Amygdala (tissue), 56 donors: ENCODE data around the gene FILIP1.

Experiments used
- DNase-seq, 56 donors: peaks; one replicate each; lab custom pipeline; 2025; lab: John Stamatoyannopoulos, UW

Gene FILIP1

DNA sequence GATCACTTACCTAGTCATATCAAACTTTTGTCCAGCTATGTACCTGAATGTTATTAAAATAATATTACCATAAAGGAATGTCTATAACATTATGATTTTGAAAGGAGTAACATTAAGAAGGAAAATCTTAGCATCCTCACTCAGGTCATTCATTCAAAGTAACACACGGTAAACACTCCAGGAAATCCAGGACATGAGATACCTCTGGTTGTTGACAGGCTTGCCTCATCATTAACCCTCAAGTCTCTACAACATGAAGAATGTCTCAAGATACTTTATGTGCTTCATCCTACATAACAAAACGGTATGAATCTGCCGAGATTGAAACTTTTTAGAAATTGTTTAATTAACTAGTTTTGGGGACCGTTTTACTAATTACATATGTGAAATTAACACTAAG, 690 bp upstream of the FILIP1 start:
- no peak for DNase-seq

DNA sequence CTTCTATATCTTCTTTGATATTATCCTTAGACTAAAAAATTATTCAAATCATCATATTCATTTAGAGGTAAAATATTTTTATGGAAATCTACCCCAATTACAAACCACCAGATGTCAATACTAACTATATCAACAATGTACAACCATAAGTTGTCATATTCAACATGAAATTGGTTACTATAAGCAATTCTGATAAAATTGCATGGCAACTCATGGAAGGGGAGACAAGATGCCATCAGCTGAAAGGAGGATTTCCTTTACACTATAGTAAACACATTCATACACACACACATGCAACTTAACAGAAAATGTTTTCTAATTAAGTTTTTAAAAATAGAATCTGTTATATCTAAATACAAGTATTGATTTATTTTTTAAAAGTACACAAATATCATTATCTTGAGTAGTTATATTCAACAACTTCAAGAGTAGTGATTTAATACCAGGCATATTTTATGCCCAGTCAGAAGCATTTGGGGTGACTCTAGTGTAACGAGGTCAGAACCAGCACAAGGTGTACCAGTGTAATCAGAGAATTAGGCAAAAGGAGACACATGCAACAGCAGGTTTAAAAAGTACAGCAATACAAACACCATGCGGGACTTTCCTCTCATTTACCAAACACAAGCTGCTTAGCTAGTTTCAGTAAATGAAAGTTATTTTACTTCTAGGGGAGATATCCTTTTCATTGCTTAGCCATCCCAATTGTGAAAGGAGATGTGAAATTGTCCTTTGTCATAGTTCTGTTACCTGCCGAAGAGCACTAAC, 1.0 kb downstream of the FILIP1 start:
- no peak for DNase-seq

DNA sequence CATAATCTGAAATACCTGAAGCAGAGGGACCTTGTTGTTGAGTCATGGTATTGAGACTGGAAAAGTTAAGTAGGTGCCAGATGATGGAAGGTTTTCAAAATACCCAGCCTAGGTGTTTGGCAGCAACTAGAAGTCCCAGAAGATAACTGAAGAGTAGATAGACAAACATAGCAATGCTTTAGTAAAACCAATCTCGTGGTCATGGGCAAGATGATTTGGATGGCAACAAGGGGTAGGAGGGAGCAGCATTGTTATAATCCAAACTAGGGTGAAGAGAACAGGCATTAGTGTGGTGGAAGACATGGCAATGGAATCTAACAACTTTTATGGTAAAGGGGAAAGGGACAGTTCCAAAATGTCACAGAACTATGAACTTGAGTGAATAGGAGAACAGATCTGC, 2.3 kb downstream of the FILIP1 start:
- no peak for DNase-seq

DNA sequence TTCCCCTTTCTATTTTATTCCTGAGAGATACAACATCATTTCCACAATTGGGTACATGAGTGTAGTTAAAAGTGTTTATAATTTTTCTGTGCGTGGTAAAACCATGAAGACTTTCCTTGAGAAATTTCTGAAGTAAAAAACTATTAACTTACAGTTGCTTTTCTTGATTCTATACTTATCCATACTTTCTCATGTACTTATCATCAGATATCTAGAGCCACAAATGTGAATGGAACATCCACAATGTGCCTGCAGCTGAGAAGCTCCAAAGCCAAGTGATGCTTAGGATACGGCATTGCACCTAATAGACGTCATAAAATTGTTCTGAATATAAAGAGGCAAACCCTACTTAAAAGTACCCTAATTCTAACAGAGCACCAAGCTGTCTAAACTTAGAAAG, 2.9 kb downstream of the FILIP1 start:
- no peak for DNase-seq

DNA sequence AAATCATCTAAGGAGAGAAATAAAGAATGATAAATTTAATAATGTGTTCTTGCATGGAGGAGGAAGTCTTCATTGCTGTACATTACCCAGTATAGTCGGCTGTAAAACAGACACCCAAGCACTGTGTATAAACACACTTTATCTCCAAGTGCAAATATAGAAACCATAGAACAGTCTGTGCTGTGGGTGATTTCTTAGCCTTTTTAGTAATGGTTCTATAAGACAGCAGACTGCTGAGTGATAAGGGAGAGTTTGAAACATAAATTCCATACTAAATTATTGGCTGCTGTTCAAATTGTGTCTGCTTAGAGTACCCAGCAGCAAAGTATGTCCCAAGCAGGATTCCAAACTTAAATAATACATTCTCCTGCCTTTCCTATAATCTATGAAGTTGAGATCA, 4.6 kb downstream of the FILIP1 start:
- DNase-seq, result no peak

DNA sequence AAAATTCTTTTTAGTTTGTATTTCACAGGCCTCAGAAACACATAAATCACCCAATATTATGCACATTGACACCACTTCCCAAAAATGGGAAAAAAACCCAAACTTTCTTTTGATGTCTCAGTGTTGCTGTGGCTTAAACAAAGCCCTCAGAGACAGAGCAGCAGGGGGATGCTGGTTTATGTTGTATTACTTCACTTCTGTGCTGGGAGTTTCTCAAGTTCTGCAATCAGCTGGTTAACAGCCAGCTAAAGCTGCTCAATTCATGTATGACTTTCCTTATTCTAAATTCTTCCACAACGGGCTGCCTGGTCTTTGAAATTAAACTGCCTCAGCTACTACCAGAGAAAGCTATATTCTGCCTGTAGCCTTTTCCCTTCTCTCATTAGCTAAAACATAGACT, 5.6 kb downstream of the FILIP1 start:
- DNase-seq, result no peak

DNA sequence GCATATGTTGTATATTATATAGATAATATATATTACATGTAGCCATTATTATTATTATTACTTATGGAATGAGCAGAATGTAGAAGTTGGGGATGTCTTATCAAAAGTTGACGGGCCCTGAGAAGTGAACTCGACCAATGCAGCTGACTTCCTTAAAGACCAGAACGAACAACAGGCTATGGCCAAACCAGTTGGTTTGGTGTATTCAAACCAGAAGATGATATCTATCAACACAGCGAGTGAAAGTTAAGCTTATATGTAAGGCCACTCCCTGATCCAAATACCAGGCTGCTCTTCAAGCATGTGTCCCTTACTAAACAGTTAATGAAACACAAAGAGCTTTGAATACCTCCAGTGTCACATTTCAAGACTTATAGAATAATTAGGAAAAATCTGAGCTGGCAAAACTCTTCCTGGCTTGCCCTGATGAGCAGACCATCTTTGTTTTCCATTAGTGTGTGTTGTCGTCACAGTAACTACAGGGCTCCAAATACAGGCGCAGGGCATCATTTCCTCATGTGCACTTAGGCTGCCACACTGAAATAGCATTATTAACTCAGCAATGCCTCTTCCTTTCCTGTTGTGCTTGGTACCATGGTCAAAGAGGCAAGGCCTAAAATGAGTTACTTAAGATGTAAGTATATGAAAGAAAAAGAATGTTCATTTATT, 6.6 kb downstream of the FILIP1 start:
- no peak for DNase-seq

DNA sequence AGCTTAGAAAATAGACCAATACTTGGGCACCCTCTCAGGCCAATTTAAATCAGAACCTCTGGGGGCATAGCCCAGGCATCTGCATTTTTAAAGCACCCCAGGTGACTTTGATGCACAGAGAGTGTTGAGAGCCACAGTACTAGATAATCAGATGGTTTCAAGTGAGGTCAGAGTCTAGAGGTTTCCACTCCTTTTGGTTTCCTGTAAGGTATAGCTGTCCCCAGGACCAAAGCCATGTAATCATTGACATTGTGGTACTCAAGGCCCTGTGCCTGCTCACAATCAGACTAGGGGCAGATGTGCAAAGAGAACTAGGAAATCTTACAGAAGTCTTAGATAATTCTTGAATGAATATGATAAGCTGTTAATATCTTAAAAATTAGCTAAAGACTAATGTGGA, 9.1 kb downstream of the FILIP1 start:
- DNase-seq, result no peak

DNA sequence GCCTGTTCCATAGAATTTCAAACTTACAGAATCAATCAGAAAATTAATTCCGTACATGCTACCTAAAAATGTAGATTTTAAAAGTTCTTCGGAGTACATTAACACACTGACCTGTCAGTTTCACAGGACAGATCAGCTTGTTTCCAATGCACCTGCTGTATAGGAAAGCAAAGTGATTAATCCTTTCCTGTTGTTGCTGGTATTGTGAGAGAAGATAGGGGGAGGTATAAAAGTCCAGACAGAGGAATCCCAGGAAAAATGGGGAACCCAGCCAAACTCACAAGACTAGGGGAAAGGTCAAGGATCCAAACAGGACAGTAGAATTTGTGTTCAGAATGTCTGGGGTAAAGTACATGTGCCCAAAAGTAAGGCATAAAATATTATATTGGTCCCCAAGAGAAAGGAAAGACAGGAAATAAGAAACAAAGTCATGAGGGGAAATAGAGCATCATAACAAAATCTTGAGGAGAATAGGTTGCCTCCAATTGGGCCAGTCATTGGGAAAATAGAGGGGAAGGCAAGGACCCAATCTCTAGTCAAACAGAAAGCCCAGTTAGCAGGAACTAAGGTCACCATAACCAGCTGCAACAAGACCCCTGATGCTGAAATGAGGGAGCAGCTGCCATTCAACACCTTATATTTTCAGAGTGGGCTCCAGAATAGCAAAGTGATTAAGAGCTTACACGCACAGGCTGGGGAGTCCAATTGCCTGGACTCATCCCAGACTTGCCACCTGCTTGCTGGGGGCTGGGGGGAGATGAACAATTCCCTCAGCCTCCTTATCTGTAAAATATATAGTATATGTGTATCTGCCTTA, 10.3 kb downstream of the FILIP1 start:
- no peak for DNase-seq

DNA sequence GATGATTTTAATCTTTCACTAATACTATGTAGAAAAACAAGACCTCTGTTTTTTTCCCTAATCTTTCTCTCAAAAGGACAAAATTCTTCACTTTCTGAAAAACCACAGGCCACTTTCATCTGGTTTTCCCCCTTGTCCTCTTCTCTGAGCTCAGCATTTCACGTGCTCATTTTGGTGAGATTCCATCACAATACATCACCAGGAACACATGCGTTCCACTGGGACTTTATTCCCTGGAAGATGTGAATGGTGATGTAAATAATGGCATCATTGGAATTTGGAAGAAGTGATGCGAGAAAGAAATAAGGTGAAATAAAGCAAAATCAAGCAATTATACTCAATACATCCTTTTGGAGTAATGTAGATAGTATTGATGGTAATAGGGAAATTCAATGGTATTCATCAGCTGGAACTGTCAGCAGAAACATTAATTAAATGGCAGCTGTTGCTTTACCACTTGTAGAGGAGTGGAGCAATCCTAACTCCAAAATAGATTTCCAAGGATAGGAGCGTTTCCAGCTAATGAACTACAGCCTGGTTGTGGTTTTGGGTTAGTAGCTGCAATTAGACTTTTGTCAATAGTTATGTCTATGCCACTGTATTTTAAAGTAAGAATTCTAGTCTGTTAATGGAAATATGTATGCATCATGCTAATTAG, 11.5 kb downstream of the FILIP1 start:
- no peak for DNase-seq

DNA sequence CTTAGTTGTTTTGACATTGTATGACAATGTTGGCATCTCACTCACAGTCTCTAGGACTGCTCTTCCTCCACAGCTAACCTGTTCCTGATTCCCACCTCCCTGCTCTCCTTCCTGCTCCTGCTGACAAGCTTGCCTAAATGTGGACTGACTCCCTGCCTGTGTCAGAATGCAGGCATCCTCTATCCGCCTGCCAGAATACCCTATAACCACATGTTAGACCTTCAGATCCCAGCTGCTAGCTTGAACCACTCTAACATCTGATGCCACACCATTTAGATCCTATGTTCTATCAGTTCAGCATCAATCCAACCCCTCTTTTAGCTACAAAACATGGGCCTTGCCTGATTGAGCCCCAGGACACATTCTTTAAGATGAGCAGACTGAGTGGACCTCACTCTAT, 12.2 kb downstream of the FILIP1 start:
- no peak for DNase-seq

DNA sequence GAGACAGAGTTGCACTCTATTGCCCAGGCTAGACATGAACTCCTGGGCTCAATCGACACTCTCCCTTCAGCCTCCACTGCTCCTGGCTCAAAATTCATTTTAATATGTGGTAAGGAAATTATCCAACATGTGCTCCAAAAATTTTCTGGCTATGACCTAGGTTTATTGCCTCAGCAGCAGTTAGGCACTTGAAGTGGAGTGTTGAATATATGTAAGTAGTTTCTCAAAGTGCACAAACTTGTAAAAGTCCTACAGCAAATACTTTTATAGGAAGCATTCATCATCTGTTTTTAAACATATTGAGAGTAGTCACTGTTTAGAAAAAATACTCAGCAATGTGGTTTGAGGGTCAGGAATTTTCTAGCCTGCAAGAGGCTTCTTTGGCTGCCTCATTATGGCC, 13.2 kb downstream of the FILIP1 start:
- DNase-seq, result no peak

DNA sequence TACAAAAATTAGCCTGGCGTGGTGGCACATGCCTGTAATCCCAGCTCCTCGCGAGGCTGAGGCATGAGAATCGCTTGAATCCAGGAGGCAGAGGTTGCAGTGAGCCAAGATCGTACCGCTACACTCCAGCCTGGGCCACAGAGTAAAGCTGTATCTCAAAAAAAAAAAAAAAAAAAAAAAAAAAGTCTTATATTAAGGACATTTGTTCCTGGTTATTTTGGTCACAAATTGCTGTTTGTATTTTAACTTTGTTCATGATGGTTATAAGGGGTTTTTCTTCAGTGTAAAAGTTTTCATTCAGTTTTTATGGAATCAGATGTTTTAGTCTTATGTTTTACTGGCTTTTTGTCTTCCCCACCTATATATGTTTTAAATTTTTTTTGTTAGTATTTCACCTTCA, 13.9 kb downstream of the FILIP1 start:
- DNase-seq, result no peak

DNA sequence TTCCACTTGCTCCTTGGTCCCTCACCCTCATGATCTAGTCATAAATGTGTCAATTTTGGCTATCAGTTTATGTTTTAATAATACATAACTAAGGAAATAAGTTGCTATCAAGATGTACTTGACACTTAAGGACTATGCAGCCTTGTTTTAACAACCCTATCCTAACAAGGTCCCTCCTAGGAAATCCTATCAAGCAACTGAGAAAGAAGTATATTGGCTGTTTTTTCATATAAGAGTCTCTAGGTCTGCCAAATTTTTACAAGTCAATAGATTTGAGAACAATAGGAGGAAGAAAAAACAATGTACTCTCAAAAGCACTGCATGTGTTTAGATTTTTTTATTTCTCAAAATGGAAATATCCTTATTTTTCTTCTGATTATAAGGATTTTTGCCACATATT, 14.7 kb downstream of the FILIP1 start:
- DNase-seq, result no peak

DNA sequence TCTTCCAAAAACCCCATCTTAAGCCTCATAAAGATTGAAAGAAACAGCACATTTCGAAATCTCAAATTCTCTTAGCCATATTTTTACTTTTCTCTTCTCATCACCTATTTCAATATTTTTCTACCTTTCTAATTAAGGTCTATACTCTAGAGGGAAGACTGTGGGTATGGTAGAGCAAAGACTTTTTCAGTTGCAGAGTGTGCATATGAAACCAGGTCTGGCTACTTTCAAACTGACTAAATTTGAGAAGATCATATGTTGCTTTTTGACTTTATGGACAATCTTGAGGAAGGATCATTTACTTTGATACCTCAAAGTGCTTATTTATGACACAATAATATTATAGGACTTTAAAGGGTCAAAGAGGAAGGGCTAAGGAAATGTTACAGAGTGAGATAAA, 20.7 kb downstream of the FILIP1 start:
- no peak for DNase-seq

DNA sequence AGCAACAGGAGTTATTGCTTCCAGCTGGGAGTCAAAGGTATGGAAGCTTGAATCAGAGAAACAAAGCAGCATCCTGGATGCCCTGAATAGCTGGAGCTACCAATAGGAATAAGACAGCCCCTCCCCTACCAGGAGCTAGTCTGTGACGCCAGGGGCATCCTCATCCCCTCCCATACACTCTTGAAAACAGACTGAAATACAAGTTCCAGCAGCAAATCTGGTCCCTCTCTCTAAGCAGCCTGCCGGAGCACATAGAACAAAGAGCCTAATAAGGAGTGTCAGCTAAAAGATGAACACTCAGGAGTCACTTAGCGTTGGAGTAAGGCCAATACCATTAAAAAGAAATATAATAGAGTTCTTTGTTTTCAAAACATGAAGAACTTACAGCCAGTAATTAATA, 25.6 kb downstream of the FILIP1 start:
- no peak for DNase-seq

DNA sequence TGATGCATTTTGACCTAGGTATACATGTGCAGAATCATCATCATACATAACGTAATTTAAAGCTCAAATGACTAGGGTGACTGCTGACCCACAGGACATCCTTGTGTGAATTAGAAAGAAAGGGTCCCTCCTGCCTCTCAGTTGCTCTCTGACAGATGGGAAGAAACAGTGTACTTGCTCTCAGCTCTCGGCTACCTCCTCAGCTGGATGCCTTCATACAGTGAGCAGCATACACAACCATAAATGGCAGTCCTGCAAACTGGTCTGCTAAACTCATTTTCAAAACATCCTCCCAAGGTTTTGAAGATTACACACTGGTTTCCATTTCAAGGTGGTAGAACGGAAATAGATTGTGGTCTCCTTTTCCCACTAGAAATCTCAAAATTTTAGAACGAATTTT, 26.3 kb downstream of the FILIP1 start:
- no peak for DNase-seq

DNA sequence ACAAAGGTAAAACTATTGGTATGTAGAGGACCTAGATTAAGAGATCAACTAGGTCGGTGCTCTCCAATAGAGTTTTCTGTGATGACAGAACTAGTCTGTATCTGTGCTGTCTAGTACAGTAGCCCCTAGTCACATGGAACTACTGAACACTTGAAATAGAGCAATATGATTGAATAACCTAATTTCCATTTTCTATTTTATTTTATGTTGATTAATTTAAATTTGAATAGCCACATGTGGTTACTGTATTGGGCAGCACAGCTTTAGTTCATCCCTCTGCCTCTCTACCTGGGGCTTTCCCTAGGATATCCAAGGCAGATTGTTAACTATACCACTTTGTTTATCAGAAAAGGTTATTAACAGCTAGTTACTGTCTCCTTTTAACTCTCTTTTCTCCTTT, 27.0 kb downstream of the FILIP1 start:
- no peak for DNase-seq

DNA sequence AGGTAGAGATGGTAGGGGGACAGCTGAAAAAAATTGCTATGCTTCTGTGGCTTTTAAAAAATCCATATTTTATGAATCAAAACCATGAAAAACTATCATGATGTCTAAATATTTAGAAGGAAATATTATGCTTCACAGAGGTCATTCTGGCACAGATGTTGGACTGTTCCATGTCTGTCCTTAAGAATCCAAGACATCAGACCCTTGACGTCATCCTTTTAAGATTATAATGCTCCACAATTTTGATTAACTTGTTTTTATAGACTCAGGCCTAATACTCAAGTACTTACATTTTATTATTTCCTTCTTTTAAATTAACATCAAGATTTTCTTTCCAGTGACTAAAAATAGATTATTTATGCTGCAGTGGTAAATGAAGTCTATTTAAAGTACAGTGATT, 29.7 kb downstream of the FILIP1 start:
- DNase-seq, result no peak

DNA sequence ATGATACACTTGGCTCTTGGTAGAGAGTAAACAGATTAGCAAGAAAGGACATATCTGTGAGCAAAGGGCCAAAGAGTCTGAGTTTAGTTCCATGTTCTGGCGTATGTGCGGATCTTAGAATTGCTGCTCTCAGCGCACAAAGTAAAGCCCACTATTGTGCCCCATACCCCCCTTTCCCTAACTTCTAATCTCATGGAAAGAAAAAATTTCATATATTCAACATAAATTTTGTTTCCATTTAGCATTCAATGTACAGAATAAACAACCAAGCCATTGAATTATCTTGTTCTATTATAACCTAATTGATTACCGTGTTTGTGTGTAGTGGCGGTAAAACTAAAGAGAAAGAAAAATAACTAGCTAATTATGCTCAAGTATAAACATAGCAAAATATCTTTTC, 30.5 kb downstream of the FILIP1 start:
- DNase-seq, result no peak

DNA sequence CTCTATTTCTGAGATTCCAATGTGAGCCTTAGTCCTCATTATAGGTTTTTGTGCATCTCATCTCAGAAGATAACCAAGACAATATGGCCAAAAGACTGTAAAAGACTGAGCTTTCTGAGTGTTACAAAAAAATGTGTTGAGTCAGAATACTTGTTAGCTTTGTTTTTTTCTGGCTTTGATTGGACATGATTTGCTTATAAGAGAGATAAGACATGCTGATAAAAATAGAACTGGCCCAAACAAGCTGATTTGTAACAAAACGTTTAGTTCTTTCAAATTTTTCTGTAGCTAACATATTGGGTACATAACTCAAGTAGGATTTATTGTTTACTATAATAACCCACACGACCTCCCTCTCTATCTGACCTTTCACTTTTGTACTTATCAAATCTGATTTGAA, 32.9 kb downstream of the FILIP1 start:
- no peak for DNase-seq
